Skin epidermis (tissue), 12 donors: Measurements from ENCODE around the gene DECR2.
A peak's percentile ranks its signal among the peaks of the same experiment; 100 is the strongest.

Experiments
- H3K27ac ChIP-seq, 21 experiments: fragments of 200-600 bp; sonication (generic) in 11 of 21; one replicate each; pipeline ENCODE4 v1.5.0; 2020; ENCODE audit warnings: mild to moderate bottlenecking in 3 of 21, inconsistent platforms in 2 of 21, moderate library complexity in 2 of 21
- H3K4me3 ChIP-seq, 7 experiments: fragments of 200-600 bp; sonication (generic) in 2 of 7; one replicate each; pipeline ENCODE4 v1.5.0; 2020; ENCODE audit warnings: inconsistent platforms in 2 of 7, mild to moderate bottlenecking in 2 of 7, moderate library complexity in 1 of 7

DECR2 gene

GRCh38 chr16:364595-365491 is 36.8 kb upstream of the DECR2 start:
- Histone ChIP-seq H3K4me3 (no peak overlapping the region), H3K27ac (no peak overlapping the region)

DNA sequence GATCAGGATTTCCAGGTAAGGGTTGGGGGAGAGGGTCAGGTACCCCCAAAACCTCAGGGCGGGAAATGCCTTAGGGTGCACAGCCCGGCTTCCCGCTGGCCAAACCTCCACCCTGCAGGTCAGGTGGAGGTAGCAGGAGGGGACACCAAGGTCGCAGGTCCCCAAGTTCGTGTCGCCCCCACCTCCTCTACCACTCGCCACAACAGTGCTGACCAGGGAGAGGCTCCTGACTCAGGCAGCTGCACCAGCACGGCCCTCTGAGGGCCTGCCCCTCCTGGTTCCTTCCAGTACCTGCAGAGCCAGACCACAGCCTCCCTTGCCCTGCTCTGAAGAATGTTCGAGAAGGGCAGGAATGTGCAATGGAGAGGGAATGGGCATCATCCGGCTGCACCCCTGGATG is 35.2 kb upstream of the DECR2 start:
- no peak overlapping the region for H3K4me3 ChIP-seq

GRCh38 chr16:367333-367903 is 34.3 kb upstream of the DECR2 start:
- no peak overlapping the region for H3K4me3 ChIP-seq
- H3K27ac ChIP-seq, result no peak overlapping the region

More for the DNA sequence above, 35.2 kb upstream of the DECR2 start:
- no peak overlapping the region for H3K27ac ChIP-seq

DNA sequence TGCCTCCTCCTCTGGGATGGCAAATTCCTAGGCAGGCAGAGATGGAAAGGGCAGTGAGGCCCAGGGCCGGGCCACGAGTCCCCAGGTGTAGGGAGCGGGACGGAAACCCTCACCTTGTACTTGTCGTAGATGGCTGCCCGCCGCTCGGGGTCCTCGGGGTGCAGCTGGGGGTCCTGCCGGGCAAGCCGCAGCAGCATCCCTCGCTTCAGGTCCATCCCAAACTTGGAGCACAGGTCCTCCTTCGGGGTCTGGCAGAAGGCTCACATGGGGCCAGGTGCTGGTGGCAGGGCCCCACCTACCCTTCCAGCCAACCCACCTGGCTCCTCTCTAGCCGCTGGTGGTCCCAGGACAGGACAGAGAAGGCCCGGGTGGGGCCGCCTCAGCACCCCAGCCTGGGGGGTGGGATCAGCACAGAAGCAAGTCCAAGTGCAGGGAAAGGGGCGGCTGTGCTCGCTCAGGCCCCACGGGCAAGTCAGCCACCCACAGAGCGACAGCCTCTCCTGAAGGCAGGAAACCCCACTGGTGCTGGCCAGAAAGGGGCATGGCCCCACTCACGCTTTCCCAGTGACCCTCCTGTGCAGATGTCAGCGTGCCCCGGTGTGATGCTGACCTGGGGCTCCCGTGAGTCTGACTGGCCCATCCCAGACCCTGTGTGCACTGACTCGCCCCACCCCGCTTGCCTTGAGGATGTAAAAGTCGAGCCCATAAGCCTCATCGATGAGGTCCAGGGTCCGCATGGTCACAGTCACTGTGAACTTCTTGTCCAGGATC is 33.1 kb upstream of the DECR2 start:
- no peak overlapping the region for H3K4me3 ChIP-seq
- H3K27ac ChIP-seq, result no peak overlapping the region

- Histone ChIP-seq H3K4me3 (peak overlapping the region in 6 of 7 experiments; percentile 30 to 60 (median 48)), H3K27ac (peak overlapping the region in 4 of 21 experiments; percentile 58 to 80 (median 68))
These were observed 32.3 kb upstream of the DECR2 start for GRCh38 chr16:369275-369865.

DNA sequence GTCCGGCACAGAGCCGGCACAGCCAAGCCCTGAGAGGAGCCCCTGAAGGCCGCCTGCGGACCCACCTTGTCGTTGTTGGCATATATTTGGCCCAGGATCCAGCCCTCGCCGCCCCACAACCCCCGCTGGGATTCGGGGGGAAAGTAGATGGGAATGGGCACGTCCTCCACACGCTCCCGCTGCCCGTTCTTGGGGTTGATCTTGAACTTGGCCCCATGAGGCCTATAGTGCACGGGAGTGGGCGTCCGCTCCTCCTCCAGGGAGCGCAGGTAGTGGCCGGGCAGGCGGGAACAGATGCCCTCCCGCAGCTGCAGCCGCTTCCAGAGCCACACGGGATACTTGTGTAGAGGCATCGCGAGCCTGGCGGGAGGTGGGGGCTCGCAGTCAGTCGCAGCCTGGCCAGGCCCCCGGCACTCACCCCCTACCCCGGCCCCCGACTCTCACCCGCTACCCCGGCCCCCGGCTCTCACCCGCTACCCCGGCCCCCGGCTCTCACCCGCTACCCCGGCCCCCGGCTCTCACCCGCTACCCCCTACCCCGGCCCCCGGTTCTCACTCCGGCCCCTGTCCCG is 31.7 kb upstream of the DECR2 start:
- Histone ChIP-seq H3K27ac (peak overlapping the region in 18 of 21 experiments; percentile 30 to 81 (median 67)), H3K4me3 (peak overlapping the region; percentile 30 to 60 (median 48))

GRCh38 chr16:370443-370842 is 31.2 kb upstream of the DECR2 start, which contains the start of gene MRPL28:
TSS of gene MRPL28 (minus strand) at chr16:370538. CDS start at chr16:370218, 320 bp downstream.
- peak within 1 kb of the TSS in 20 of 21 experiments; percentile 30 to 81 (median 66) for H3K27ac ChIP-seq
- H3K4me3 ChIP-seq, result peak within 1 kb of the TSS; percentile 30 to 60 (median 48)

- peak overlapping the region in 20 of 21 experiments; percentile 30 to 81 (median 66) for H3K27ac ChIP-seq
- peak overlapping the region in 4 of 7 experiments; percentile 47 to 60 (median 49) for H3K4me3 ChIP-seq
These were observed 30.6 kb upstream of the DECR2 start for GRCh38 chr16:370979-371514.

DNA sequence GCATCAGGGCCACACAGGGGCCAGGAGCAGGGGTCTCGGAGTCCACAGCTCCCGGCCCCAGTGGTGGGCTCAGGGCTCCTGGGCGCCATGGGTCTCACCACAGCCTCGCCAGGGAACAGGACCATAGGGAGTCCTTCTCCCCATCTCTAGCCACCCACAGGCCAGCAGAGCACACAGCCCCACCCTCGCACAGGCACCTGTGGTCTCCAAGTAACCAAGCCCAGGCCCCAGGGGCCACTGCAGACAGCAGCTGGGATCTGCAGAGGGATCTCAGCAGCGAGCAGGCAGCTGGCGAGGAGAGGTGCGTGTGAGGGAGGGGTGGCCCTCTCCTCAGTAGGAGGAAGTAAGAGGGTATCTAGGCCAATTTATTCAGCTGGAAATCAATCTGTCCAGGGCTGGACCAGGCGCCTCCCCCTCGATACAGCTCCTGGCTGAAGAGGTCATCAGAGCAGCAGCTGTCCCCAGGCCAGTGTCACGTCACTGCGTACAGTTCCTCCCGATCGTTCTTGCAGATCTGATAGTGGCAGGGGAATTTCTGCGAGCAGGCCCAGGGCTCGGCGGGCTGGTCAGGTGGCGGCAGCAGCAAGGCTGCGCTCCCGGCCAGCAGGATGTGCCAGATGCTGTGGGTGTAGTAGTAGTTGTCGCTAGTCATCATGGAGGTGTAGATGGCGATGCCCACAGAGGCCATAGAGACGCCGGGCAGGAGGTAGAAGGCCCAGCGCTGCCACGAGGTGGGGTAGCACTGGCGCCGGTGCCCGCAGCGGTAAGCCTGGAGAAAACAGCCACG is 30.0 kb upstream of the DECR2 start:
- no peak overlapping the region for H3K4me3 ChIP-seq
- H3K27ac ChIP-seq, result peak overlapping the region in 6 of 21 experiments; percentile 38 to 81 (median 69)

- H3K27ac ChIP-seq, result no peak overlapping the region
- no peak overlapping the region for H3K4me3 ChIP-seq
These were observed 29.2 kb upstream of the DECR2 start for GRCh38 chr16:372302-372983.

GRCh38 chr16:373020-373598 is 28.6 kb upstream of the DECR2 start:
- Histone ChIP-seq H3K27ac (no peak overlapping the region), H3K4me3 (no peak overlapping the region)

GRCh38 chr16:373848-374615 is 27.7 kb upstream of the DECR2 start:
- no peak overlapping the region for H3K27ac ChIP-seq
- H3K4me3 ChIP-seq, result no peak overlapping the region

DNA sequence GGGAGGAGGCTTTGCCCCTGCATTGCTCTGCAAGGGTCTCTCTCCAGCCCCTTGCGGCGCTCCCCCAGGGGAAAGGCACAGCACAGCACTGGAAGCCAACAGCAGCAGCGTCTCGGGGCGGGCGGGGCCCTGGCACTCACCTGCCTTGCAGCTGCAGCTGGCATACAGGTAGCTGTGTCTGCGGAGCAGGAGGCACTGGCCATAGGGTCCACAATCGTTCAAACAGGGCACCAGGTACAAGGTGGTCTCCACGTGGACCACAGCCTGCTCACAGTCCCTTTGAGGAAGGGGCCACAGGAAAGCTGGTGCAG is 27.1 kb upstream of the DECR2 start:
- no peak overlapping the region for H3K4me3 ChIP-seq
- H3K27ac ChIP-seq, result no peak overlapping the region

DNA sequence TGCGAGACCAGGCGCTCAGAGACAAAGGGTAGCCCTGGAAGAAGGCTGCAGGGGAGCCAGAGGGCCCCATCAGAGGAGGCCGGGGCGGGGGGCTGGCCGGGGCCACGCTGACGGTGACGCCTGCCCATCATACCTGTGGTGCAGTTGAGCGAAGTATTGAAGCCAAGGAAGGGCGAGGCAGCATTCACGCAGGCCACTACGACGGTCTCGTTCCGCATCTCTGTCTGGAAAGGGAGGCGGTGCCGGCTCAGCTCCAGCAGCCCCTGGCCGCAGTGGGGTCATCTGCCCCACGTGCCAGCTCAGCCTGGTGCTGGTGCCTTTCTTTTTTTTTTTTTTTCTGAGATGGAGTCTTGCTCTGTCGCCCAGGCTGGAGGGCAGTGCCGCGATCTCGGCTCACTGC is 26.5 kb upstream of the DECR2 start:
- H3K27ac ChIP-seq, result no peak overlapping the region
- no peak overlapping the region for H3K4me3 ChIP-seq

- Histone ChIP-seq H3K4me3 (no peak overlapping the region), H3K27ac (no peak overlapping the region)
These were observed 25.5 kb upstream of the DECR2 start for GRCh38 chr16:375927-376816.

DNA sequence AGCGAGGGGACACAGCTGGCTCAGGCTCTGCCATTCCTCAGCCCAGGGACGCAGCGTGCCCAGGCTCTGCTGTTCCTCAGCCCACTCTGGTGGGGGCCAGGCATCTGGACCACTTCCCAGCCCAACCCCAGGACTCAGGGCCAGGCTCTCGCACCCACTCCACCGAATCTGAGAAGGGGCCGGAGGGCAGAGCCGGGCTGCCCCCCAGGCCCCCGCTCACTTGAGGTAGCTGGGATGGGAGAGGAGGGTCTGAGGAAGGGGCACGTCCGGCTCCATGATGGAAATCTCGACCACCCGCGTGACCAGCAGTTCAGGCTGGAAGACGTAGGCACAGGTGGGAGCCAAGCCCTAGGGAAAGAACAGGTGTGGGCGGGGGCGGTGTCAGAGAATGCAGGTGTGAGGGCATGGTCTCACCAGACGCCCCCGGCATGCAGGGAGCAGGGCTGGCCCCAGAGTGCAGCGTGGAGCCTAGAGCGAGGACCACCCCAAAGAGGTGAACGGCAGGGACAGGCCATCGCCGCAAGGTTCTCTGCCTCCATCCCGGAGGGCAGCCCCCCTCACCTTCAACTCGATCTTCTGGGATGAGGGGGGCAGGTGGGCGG is 24.8 kb upstream of the DECR2 start:
- no peak overlapping the region for H3K27ac ChIP-seq
- H3K4me3 ChIP-seq, result no peak overlapping the region
